GM13976 (cell line): ENCODE measurements around the gene SLC34A1.
A peak's percentile ranks its signal among the peaks of the same experiment; 100 is the strongest.

ENCODE experiments used
- DNase-seq: peaks from one replicate; pipeline ENCODE4 v3.0.0; 2012; ENCODE audit warnings: low spot score
- in situ Hi-C: fragments of 300-500 bp; cut with MboI; formaldehyde crosslinking; loops from one replicate; pipeline ENCODE4 v1.12.0; 2022; ENCODE audit warnings: low sequenced_read_pairs, mixed read lengths, inconsistent platforms; ENCODE audit not compliant: unreplicated experiment
- TF ChIP-seq, protein P1 (sequence below): IDR thresholded peaks from 2 replicates; pipeline ENCODE4 v1.5.1; 2012; ENCODE audit warnings: borderline replicate concordance, mild to moderate bottlenecking; ENCODE audit not compliant: insufficient read depth; ENCODE audit errors: extremely low read depth, missing control alignments, control extremely low read depth

The SLC34A1 gene

DNA sequence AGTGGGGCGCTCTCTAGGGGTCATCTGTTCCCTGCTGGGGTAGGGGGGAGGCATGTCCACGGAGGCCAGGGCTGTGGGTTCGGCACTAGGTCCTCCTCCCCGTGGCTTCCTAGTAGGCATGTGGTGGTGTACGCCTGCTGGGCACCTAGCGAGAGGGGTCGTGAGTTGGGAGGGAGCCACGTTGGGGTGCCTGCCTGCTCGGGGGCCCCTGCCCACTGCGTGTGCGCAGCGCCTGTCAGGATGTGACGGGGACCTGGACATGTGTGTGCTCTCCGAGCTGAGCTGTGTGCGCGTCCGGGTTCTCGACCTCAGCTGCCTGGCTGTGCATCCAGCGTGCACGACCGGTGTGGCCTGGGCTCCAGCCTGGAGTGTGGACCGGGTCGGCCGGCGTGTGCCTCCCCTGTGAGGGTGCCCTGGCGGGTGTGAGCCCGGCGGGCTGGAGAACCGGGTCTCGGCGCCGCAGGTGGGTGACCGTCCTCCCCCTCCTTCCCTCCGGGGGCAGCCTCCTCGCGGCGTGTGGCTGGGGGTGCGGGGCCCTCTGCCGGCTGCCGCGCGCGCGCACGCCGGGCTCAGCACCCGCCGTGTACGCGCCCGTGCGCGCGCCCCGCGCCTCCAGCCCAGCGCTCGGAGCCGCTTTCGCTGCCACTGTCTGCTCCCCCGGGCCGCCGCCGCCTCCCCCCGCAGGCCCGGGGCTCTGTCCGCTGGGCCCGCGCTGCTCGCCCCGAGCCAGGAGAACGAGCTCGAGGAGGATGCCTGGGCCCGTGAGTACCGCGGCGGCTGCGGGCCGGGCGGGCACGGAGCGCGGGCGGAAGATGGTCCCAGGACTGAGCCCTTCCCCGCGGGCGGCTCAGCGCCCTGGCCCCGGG lies 62.2 kb downstream of the SLC34A1 start, which contains the start of gene PRR7:
Gene PRR7 (plus strand): TSS at position 615 of the 866 bp plus-strand sequence. CDS start 8,254 bp downstream, outside the sequence.
- peak; percentile 89 for DNase-seq
- in situ Hi-C loops, result no loop called here

GRCh38 chr5:177447066-177447610 lies 62.9 kb downstream of the SLC34A1 start:
- TF ChIP-seq, protein P1, sequence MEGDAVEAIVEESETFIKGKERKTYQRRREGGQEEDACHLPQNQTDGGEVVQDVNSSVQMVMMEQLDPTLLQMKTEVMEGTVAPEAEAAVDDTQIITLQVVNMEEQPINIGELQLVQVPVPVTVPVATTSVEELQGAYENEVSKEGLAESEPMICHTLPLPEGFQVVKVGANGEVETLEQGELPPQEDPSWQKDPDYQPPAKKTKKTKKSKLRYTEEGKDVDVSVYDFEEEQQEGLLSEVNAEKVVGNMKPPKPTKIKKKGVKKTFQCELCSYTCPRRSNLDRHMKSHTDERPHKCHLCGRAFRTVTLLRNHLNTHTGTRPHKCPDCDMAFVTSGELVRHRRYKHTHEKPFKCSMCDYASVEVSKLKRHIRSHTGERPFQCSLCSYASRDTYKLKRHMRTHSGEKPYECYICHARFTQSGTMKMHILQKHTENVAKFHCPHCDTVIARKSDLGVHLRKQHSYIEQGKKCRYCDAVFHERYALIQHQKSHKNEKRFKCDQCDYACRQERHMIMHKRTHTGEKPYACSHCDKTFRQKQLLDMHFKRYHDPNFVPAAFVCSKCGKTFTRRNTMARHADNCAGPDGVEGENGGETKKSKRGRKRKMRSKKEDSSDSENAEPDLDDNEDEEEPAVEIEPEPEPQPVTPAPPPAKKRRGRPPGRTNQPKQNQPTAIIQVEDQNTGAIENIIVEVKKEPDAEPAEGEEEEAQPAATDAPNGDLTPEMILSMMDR, result no peak
- in situ Hi-C loops, result no loop called here
- peak; percentile 86 for DNase-seq

More for the DNA sequence above, 62.2 kb downstream of the SLC34A1 start, which contains the start of gene PRR7:
- TF ChIP-seq, protein P1, result no peak

DNA sequence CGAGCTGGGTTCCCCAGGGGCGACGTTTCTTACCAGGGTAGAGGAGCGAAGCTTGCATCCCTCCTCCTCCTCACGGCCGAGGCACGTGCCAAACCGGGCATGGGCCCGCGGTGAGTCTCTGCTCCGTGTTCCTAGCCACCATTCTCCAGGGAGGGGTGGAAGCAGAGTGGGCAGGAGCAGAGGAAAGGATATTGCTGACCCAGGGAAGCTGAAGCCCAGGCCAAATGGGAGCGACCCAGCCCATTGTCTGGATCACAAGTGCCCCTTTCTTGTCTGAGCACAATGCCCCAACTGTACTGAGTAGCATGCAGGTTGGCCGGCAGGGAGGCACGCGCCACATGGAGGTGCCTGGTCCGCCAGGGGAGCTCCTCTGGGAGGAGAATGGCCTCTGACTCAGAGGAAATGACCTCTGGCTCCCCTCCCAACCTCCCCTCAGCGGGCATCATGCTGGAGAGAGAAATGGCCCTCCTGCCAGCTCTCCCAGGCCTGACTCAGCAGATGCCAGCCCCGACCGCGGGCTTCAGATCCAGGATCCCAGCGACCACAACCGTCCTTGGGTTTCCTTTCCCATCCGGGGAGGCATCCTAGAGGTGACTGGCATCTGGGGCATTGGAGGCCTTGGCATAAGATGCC lies 63.5 kb downstream of the SLC34A1 start:
- in situ Hi-C loops, result no loop called here

More for the DNA sequence above, 63.5 kb downstream of the SLC34A1 start:
- TF ChIP-seq, protein P1, result no peak
- no peak for DNase-seq
